Activated naive CD8-positive, alpha-beta T cell treated with anti-CD3 and anti-CD28 coated beads, Interleukin-2, amount 50 U/mL, for 16 hours (primary cell): Measurements from ENCODE around the gene CRYBG1.
"Not testable (repeated sequence)": the region's sequence is repeated elsewhere in the genome, so short reads cannot be mapped to it uniquely, and the experiment has no call there.

ENCODE experiments used
- DNase-seq: peaks from one replicate; pipeline ENCODE4 v3.0.0-alpha.2; 2020; ENCODE audit warnings: low read depth, low spot score

The CRYBG1 gene

DNA sequence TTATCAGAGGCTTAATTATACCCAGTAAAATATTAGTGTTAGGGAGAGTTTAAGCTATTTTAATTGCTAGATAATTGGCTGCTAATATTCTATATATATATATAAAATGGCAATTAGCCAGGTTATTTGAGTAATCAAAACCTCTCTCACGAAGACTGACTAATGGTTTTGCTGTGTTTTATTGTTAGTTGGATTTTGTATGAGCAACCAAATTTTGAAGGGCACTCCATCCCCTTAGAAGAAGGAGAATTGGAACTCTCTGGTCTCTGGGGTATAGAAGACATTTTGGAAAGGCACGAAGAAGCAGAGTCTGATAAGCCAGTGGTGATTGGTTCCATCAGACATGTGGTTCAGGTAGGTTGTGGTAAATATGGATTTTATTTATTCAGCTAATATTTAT lies 166.6 kb downstream of the CRYBG1 start:
- DNase-seq: no peak

DNA sequence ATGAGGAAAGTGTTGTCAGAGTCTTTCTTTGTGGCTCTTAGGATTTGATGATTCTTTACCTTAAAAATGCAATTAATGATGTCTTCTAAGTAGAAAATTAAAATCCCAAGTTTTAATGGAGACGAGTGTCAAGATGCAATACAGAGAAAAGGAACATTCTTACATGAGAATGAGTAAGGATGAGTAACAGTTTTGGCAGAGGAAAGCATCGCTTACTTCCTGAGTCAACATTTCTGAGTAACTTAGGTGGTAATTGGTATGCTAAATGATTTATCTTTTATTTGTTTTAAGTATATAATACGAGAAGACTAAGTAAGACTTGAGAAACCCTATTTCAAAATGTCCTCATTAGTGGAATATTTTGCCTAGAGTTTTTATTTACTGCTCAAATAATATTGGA lies 167.5 kb downstream of the CRYBG1 start:
- no peak for DNase-seq

DNA sequence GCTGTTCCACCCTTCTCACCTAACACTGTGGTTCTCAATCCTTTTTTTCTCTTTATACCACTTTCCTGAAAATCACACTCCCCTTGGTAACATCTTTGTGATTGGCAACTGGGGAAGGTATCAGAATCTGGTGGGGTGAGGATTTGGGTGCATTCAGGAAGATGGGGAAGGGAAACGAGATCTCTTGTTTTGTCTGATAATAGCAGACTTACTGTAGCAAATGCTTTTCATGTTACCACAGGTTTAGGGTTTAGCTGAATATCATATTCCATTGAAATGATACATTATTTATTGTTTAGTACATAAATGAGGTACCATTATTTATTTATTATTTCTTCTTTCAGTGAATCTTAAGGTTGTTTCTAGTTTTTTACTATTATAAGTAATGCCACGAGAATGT lies 168.0 kb downstream of the CRYBG1 start:
- no peak for DNase-seq

DNA sequence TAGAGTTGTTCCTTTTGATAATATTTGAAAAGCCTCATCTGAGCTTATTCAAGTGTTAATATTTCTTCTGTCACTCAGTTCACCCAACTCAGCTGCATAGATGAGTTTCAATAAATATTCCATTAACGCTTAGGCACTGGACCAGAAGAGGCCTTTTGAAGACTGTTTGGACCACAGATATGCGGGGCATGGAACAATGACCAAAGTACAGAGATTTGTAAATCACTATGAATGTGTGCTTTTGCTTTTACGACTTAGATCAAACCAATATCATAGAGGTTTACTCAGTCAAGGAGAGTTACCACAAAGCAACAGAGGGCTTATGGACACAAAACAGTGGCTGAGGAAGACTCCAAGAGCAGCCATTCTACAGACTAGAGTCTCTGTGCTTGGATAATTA lies 168.9 kb downstream of the CRYBG1 start:
- DNase-seq: no peak

DNA sequence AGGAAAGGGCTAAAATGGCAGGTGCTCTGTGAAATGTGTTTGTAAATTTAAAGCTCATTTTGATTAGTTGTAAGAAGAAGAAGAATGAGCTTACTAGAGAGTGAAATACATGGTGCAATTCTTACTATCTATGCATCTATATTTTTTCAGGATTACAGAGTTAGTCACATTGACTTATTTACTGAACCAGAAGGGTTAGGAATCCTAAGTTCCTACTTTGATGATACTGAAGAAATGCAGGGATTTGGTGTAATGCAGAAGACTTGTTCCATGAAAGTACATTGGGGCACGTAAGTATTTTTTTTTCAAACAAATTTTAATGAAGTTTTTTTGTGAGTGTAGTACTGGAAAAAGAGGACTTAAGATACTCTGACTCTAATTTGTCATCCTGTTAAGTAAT lies 169.5 kb downstream of the CRYBG1 start:
- DNase-seq: no peak

DNA sequence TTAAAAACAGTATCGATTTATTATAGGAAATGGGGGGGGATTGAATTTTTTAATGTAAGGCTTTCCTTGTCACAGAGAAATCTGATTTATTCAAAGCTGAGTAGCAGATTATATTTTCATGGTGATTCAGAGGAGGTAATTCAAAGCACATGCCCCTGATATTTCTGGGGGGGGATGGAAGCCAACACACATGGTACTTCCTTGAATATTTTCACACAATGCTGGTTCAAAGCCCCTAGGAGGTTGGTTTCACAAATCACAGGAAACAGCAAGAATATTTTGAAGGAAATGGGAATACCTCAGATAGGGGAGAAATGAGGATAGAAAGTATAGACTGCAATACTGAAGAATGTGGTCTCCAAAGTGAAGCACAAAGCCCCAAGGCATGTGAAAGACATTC lies 170.0 kb downstream of the CRYBG1 start:
- DNase-seq: no peak

DNA sequence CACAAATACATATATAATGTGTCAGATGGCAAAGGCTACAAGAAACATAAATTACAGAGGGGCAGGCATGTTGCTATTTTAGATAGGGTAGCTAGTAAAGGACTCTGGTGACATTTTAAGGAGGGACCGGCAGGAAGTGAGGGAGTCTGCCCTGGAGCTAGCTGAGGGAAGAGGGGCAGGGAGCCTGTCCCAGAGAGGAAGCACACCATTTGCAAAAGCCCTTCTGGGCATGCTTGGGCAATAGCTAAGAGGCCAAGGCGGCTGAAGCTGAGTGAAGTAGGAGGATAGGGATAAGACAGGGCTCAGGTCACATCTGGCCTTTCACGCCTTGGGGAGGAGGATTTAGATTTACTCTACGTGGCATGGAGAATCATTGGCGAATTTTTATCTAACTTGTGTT lies 172.5 kb downstream of the CRYBG1 start:
- no peak for DNase-seq

DNA sequence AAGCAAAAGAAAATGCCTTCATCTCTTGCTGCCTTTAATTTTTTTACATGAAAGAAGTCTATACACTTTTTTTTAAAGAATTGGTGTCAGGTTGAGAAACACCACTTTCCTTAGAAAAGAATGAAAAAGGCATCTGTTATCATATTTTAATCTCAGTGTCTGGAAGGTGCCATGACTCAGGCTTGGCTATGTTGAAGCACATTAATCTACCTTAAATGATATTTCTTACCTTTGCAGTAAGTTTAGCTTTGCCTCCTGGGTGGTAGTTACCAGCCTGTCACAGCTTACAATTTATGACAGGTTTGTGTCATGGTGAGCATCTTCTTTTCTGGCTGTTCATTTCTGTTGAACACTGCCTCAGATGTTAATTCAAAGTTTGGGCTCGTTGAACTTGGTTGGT lies 173.5 kb downstream of the CRYBG1 start:
- no peak for DNase-seq

DNA sequence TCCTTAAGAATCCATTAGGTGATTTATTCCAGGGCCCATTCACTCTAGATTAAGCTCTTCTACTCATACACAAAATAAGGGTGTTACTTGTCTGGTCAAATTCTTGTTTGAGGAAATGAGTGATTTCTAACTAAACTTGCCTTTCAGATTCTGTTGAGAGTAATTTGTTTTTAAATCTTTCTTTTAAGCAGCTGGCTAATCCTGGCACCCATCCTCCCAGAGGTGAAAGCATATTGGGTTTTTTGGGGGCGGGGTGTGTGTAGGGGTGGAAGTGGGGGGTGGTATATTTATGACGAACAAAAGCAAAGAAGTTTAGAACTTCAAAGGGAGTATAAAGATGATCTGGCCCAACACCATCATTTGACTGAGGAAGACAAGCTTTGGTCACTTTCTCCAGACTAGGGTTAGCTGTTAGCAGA lies 174.1 kb downstream of the CRYBG1 start:
- DNase-seq: peak; percentile 37

DNA sequence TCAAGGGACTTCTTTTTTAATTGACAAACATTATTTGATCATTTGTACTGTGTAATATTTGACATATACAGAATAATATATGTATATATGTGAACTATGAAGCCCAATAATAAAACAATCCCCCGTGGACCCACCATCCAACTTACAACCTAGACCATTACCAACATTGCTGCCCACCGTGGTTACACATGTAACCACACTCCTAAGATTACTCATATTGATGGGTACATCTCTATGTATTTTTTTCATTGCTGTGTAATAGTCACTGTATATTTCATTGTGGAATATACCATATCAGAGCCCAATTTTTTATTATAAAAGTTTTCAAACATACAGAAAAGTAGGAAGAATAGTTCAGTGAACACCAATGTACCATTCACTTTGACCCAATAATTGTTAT lies 174.5 kb downstream of the CRYBG1 start:
- DNase-seq: no peak

DNA sequence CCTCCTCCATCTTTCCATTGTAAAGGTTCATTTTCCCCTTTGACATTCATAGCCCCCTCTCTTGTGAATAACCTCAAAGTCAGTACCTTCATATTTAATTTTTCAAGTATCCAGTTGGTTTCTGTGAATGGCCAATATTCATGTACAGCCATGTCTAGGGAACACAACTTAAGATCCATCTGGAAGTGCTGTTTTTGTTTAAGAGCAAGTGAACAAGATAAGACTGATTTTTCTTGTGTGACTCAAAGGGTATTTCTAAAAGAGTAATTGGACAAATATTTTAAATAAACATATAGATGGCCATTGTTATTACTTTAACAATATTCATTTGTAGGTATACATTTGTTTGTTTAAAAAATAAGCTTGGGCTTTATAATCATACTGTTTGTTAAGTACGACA lies 175.8 kb downstream of the CRYBG1 start:
- no peak for DNase-seq

DNA sequence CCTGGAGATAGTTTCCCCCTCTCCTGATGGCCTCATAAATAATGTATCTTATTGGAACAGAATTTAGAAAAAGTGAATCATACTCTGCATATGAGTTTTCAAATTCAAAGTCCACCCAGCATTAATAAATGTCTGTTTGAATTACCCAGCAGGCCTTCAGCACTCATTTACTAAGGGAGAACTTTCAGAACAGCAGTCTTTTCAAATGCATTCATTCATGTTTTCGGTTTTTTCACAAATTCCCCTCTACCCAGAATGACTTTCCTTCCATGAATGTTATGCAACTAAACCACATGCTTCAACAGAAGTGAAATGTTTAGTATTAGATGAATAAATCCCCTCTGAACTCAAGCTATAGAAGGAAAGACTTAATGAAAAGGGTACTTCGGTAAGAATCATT lies 176.3 kb downstream of the CRYBG1 start:
- DNase-seq: no peak

DNA sequence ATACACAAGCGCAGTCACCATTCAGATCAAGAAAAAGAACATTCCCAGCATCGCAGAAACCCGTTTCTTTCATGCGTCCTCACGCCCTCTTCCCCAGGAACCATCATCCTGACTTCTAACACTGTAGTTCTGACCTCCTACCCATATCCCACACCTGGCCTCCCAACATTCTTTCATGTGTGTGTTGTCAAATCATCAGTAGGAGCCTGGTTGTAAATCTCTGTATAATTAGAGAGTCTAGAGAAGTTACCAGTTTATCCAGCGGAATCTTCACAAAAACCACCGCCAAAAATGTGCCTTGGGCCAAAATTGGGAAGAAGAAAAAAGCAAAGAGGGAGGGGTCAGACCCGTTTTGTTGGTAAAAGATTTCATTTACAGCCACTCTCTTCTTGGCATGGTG lies 177.1 kb downstream of the CRYBG1 start:
- DNase-seq: no peak

DNA sequence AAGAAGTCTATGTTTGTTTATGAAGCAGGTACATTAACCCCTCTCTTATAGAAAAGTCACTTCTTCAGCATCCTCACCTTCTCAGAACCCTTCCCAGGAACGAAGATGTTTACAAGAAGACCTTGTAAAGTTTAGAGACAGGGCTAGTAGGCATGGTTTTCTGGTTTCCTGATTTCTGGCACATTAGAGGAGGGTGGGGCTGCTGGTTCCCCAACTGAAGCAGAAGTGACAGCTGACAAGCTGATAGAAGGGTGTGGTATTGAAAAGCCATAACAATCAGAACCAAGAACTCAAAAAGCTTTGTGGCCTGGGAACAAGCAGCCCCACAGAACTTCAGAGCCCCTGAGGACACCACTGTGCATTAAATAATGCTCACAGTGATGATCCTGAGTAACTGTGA lies 177.6 kb downstream of the CRYBG1 start:
- DNase-seq: no peak

DNA sequence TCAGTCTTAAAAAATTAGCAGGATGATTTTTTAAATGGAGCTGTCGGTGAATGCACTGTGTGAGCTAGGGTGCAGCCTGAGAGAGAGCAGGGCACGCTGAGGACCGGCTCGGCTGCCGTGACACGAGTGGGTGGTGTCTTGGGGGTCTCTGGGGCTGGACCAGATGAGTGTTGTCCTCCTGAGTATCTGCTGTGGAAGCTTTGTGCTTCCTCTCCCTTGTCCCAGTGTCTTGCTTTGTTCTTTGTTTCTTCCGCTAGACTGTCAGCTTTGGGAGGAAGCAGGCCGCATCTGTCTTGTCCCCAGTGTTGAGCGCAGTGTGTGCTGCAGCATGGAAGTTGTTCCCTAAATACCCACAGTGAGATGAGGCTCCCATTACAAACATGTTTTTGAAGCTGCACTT lies 179.4 kb downstream of the CRYBG1 start:
- no peak for DNase-seq

DNA sequence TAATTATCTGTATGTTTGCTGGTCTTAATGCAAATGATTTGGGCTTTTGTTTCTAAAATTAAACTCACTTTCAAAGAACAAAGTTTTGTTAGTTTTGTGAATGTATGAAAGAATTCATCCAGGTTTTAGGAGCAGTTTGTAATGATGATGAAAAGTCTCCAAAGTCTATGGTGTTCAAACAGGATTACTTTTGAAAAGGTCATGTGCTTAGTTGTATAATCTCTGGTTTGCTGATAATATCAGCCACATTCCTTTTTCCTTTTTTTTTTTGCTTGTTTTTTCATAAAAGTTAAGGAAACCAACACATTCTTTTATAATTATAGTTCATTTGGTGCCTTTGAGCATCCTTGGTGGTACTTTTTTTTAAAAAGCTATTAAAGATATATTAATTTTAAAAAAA lies 179.9 kb downstream of the CRYBG1 start:
- DNase-seq: no peak

DNA sequence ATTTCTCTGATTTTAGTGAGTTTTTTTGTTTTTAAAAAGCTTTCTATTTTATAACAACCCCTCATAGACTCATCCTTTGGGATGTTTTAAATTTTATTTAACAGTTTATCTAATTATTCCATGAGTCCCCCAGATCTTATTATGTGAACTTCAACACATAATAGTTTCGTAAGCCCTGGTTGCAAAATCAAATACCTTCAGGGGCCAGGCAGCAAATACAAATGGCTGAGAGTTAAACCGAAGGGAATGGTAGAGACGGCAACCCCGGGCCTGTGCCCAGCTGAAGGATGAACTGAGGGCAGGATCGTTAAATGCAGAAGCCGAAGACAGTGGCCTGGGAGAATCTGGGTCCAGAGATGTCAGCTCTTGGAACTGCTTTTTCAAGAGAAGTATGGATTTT lies 180.4 kb downstream of the CRYBG1 start:
- no peak for DNase-seq

DNA sequence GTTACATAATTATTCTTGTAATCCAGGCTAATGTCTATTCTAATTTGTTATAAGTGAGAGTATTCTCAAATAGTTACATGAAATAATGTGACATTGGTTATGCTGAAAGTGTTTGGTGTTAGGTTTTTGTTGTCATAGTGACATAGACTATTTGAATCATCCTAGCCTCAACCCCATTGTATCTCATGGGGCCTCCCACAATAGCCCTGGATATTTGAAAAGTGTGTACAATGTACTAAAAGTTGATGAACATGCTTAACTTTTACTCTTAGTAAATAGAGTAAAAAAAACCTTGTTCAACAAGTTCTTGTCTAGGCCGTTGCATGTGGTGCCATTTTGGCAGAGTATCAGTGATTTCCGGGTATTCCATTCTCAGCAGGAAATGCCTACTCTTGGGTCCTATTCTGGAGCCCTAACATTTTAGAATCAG lies 185.8 kb downstream of the CRYBG1 start:
- no peak for DNase-seq

DNA sequence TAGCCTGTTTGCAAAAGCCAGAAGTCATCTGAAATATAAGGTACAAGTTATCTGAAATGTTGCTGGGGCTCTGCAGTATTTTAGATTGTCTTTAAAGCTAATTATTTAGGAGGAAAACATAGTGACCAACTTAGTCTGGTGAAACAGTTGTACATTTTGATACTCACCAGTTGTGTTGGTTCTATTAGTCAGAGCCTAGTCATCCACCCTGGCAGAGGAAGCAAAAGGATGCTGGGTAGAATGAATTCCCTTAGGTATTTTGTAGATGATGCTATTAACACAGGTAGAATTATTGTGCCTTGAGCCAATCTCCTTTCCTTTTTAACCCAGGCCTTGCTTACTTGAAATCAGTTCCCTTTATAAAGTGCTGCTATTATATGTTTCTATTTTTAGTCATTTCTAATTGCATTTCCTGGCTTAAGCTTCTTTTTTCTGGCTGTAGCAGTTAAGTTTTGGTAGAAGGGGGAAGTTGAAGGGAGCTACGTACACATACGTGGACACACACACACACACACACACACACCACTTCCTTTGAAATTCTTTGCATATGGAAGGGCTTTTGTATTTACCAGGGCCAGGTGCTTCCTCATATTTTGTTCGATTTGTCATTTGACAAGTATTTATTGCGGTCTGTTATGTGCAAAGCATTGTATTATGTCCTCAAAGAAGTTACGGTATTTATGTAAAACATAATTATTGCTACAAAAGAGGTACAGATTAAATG lies 186.3 kb downstream of the CRYBG1 start:
- no peak for DNase-seq

DNA sequence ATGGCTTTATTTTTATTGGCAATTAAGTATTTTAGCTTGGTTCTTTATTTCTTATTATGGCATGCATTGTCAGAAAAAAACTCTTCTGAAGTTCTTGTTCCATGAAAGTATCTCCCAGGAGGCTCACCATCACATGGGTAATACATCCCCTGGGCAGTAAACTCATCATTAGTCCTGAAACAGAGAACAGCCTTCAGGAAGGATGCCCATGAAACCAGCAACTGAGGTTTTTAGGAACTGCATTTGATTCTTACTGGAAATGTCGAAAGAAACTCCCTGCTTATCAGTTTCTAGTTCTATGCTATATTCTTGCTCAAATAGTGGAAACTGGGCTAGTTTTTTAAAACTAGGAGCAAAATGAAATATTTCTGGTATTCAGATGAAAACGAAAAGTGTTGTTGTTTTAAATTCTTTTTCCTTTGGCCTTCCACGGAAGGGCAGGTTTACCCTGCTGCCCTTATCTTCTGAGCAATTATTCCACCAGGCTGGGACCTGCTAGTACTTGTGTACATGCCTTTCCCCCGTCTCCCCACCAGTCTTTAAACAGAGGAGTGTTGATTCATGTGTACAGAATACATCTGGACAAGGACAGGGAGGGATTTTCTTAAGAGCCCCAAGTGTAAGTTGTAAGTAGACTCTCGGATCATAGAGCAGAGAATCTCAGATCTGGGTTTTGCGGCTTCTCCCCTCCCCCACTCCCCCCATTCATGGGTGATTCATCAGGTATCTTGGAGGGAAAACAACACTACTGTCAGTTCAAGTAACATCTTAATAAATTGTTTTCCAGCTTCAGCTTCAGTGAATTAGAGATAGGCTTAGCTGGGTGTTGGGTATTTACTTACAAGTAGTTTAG lies 187.3 kb downstream of the CRYBG1 start:
- DNase-seq: no peak

DNA sequence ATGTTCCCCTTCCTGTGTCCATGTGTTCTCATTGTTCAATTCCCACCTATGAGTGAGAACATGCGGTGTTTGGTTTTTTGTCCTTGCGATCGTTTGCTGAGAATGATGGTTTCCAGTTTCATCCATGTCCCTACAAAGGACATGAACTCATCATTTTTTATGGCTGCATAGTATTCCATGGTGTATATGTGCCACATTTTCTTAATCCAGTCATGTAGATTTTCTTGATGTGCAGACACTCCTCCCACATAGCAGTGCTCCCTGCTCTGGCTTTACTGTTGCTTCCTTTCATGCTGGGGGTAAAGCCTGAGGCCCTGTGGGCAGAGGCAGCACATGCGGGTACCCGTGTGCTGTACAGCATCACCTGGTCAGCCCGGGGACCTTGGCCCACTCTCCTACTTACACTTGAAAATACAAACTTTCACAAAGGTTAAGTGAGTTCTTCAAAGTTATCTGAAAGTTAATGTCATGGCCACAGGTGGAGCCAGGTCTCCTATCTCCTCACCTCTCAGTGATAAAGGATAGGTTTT lies 188.5 kb downstream of the CRYBG1 start:
- DNase-seq: not testable (repeated sequence)

DNA sequence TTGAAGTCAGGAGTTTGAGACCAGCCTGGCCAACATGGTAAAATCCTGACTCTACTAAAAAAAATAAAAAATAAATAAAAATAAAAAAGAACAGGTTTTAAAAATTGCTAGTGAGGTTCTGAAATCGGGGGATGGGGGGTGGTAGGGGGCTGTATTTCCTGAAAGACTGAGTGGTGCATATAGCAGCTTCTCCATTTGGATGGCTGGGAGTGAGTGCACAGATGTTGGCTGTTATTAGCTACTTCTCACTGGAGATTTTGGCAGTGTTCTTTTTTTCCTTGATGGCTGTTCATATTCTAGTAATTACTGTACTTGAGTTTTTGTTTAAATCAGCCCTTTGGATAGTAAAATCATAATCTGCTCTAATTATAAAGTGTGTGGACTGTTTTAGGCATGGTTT lies 189.0 kb downstream of the CRYBG1 start:
- DNase-seq: no peak

DNA sequence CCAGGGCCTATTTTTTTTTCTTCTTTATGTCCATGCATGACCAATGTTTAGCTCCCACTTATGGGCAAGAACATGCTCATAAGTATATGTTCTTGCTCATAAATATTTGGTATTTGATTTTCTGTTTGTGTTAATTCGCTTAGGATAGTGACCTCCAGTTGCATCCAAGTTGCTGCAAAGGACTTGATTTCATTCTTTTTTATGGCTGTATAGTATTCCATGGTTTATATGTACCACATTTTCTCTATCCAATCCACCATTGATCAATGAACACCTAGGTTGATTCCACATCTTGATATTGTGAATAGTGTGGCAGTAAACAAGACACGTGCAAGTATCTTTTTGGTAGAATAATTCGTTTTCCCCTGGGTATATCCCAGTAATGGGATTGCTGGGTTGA lies 190.6 kb downstream of the CRYBG1 start:
- no peak for DNase-seq
